Measurements from ENCODE around the gene PRKCE. TPM values are rescaled to one million over a fixed set of nuclear protein-coding genes. Genes with fewer than 3 reads are reported as not detected.
"Not testable (repeated sequence)": the region's sequence is repeated elsewhere in the genome, so short reads cannot be mapped to it uniquely, and the experiment has no call there.

The PRKCE gene
- total RNA-seq, 2 experiments from 2014 or later: 17.0 to 42.1 TPM

DNA sequence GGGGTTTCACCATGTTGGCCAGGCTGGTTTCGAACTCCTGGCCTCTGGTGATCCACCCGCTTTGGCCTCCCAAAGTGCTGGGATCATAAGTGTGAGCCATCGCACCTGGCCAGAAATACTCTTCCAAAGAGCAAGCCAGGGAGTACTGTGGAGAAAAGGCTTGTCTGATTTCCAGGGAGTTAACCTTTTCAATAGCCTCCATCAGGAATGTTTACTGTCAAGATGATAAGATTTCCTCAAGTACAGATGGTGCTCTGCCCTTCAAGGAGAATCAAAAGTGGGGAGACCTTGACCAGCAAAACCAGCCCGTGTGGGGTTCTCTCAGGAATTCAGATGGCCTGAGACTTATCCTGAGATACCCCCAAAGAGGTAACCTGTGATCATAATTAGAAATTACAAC, 237.2 kb downstream of the PRKCE start:
- Histone ChIP-seq H3K9me2 (ENCODE audit: insufficient read depth, low read length) (no peaks in the 10 kb centered on the region), H4K20me1 (ENCODE audit: insufficient read depth, low read length) (no peaks in the 10 kb centered on the region; the same call in 1 of the 2 replicates), H3K27ac (ENCODE audit: low read depth, low read length, poor library complexity, severe bottlenecking) (no peak overlapping the region), H3K36me3 (ENCODE audit: insufficient read depth, low read length) (no peaks in the 10 kb centered on the region), H3K4me2 (ENCODE audit: low read length) (no peak overlapping the region), H3K9me3 (ENCODE audit: low read length) (no peaks in the 10 kb centered on the region), H3K79me2 (ENCODE audit: insufficient read depth, low read depth, low read length) (no peaks in the 10 kb centered on the region), H2AFZ (ENCODE audit: low read length) (no peak overlapping the region), H3K4me1 (ENCODE audit: insufficient read depth, low read length, poor library complexity, severe bottlenecking) (peaks cover 6% of the 10 kb centered on the region), H3K4me3 (ENCODE audit: low read depth, low read length, poor library complexity, severe bottlenecking) (no peak overlapping the region)
- ChIA-PET CTCF (ENCODE audit: unreplicated experiment) (no interaction called here), POLR2A (interaction anchor here (0.6 kb wide), 1 partner anchor 191 kb away, joined by 3 read pairs; no protein-coding TSS in a partner anchor)
- no TSS peak for BruUV-seq (replicated peaks)
- TF ChIP-seq EZH2phosphoT487 (IDR thresholded peaks at IDR 0.05; ENCODE audit: borderline replicate concordance, low read depth, low read length): no peak
- TF ChIP-seq, protein P1, sequence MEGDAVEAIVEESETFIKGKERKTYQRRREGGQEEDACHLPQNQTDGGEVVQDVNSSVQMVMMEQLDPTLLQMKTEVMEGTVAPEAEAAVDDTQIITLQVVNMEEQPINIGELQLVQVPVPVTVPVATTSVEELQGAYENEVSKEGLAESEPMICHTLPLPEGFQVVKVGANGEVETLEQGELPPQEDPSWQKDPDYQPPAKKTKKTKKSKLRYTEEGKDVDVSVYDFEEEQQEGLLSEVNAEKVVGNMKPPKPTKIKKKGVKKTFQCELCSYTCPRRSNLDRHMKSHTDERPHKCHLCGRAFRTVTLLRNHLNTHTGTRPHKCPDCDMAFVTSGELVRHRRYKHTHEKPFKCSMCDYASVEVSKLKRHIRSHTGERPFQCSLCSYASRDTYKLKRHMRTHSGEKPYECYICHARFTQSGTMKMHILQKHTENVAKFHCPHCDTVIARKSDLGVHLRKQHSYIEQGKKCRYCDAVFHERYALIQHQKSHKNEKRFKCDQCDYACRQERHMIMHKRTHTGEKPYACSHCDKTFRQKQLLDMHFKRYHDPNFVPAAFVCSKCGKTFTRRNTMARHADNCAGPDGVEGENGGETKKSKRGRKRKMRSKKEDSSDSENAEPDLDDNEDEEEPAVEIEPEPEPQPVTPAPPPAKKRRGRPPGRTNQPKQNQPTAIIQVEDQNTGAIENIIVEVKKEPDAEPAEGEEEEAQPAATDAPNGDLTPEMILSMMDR (conservative IDR thresholded peaks at IDR 0.05; ENCODE audit: low read length): no peak
- DNase-seq (ENCODE audit: low spot score): no peak
- intact Hi-C loops (cut with micrococcal nuclease; ENCODE audit: unreplicated experiment): no loop called here

DNA sequence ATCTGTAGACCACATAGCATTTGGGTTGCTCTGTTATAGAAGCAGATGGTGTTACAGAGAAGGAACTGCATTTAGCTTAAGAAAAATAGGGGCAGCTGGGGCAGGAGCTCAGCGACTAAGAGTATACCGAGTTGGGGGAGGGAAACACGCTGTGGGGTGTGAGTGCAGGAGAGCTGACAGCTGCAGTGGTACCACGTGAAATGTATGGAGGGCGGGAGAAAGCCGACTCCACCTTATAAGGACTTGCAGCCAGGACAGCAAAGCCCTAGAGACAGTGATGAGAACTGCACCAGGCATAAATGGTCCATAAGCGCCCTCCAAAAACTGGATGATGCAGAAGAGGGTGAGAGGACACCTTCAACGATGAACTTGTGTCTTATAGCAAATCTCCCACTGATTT, 237.6 kb downstream of the PRKCE start:
- no peak overlapping the region for H3K27ac ChIP-seq (ENCODE audit: low read depth, low read length, poor library complexity, severe bottlenecking)
- H3K4me1 ChIP-seq (ENCODE audit: insufficient read depth, low read length, poor library complexity, severe bottlenecking): peaks cover 6% of the 10 kb centered on the region
- ChIA-PET CTCF (ENCODE audit: unreplicated experiment) (no interaction called here), POLR2A (interaction anchor here (1.2 kb wide), 1 partner anchor 11 kb away, joined by 3 read pairs; no protein-coding TSS in a partner anchor)
- no TSS peak for BruUV-seq (replicated peaks)
- H3K9me2 ChIP-seq (ENCODE audit: insufficient read depth, low read length): no peaks in the 10 kb centered on the region
- no peaks in the 10 kb centered on the region for H3K9me3 ChIP-seq (ENCODE audit: low read length)
- peak; percentile 62 for DNase-seq (ENCODE audit: low spot score)
- H3K36me3 ChIP-seq (ENCODE audit: insufficient read depth, low read length): no peaks in the 10 kb centered on the region
- TF ChIP-seq, protein P1 (conservative IDR thresholded peaks at IDR 0.05; ENCODE audit: low read length): no peak; the same call in 1 of the 2 replicates
- no peak for TF ChIP-seq EZH2phosphoT487 (IDR thresholded peaks at IDR 0.05; ENCODE audit: borderline replicate concordance, low read depth, low read length)
- no peaks in the 10 kb centered on the region for H3K79me2 ChIP-seq (ENCODE audit: insufficient read depth, low read depth, low read length)
- no peak overlapping the region for H3K4me3 ChIP-seq (ENCODE audit: low read depth, low read length, poor library complexity, severe bottlenecking)
- H2AFZ ChIP-seq (ENCODE audit: low read length): no peak overlapping the region
- intact Hi-C loops (cut with micrococcal nuclease; ENCODE audit: unreplicated experiment): no loop called here
- H3K4me2 ChIP-seq (ENCODE audit: low read length): no peak overlapping the region
- H4K20me1 ChIP-seq (ENCODE audit: insufficient read depth, low read length): no peaks in the 10 kb centered on the region; the same call in 1 of the 2 replicates

DNA sequence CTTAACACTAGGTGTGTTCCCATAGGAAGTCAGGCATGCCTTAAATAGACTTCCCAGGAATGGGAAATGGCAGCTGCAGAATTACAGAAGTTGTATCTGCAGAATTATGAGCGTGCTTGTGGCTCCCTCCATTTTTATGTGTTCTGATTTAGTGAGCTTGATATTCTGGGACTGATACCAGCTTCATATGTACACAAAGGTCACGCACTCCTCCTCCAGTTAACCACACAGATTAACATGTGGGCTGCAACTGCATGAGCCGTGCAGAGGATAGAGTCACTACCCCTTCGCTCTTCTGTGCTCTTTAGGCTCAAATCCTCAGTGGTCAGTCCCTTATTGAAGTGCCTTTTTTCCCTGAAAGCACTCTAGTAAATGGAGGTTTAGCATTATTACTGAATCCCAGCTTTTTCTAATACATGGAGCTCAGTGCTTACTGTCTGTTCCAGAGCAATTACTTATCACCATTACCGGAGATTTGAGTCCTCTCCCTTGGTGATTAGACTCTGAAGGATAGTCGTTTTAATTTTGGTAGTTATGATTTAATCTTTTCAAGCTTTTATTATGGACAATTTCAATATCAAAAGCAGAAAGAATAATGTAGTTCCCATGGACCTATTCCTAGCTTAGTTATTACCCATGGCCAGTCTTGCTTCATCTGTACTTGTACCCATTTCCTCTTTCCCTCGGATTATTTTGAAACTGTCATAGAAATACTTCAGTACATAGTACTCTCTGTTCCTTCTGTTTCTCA, 238.3 kb downstream of the PRKCE start:
- no peak overlapping the region for H3K27ac ChIP-seq (ENCODE audit: low read depth, low read length, poor library complexity, severe bottlenecking)
- no peaks in the 10 kb centered on the region for H3K36me3 ChIP-seq (ENCODE audit: insufficient read depth, low read length)
- H3K4me1 ChIP-seq (ENCODE audit: insufficient read depth, low read length, poor library complexity, severe bottlenecking): peaks cover 6% of the 10 kb centered on the region
- no peaks in the 10 kb centered on the region for H3K9me2 ChIP-seq (ENCODE audit: insufficient read depth, low read length)
- no peak overlapping the region for H3K4me2 ChIP-seq (ENCODE audit: low read length)
- no peak overlapping the region for H2AFZ ChIP-seq (ENCODE audit: low read length)
- intact Hi-C loops (cut with micrococcal nuclease; ENCODE audit: unreplicated experiment): no loop called here
- no peaks in the 10 kb centered on the region for H3K9me3 ChIP-seq (ENCODE audit: low read length)
- TF ChIP-seq EZH2phosphoT487 (IDR thresholded peaks at IDR 0.05; ENCODE audit: borderline replicate concordance, low read depth, low read length): no peak
- TF ChIP-seq, protein P1 (conservative IDR thresholded peaks at IDR 0.05; ENCODE audit: low read length): no peak
- H3K4me3 ChIP-seq (ENCODE audit: low read depth, low read length, poor library complexity, severe bottlenecking): no peak overlapping the region
- DNase-seq (ENCODE audit: low spot score): no peak
- no TSS peak for BruUV-seq (replicated peaks)
- no peaks in the 10 kb centered on the region for H3K79me2 ChIP-seq (ENCODE audit: insufficient read depth, low read depth, low read length)
- ChIA-PET CTCF (ENCODE audit: unreplicated experiment) (interaction anchor here (0.8 kb wide), 1 partner anchor 14 kb away, joined by 3 read pairs; no protein-coding TSS in a partner anchor), POLR2A (interaction anchor here (0.7 to 1.2 kb wide), 5 partner anchors 11 to 56 kb away, joined by 3 read pairs; no protein-coding TSS in a partner anchor)
- no peaks in the 10 kb centered on the region; the same call in 1 of the 2 replicates for H4K20me1 ChIP-seq (ENCODE audit: insufficient read depth, low read length)

DNA sequence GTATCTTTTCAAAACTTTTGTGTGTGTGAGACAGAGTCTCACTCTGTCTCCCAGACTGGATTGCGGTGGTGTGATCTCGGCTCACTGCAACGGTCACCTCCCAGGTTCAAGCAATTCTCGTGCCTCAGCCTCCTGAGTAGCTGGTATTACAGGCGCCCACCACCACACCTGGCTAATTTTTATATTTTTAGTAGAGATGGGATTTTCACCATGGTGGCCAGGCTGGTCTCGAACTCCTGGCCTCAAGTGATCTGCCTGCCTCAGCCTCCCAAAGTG, 238.8 kb downstream of the PRKCE start:
- POLR2A ChIA-PET: interaction anchor here (0.6 to 1.1 kb wide), 5 partner anchors 14 to 57 kb away, joined by 3 read pairs; no protein-coding TSS in a partner anchor
- H3K4me2 ChIP-seq (ENCODE audit: low read length); H3K4me1 ChIP-seq (ENCODE audit: insufficient read depth, low read length, poor library complexity, severe bottlenecking); H4K20me1 ChIP-seq (ENCODE audit: insufficient read depth, low read length); H3K9me3 ChIP-seq (ENCODE audit: low read length); H3K79me2 ChIP-seq (ENCODE audit: insufficient read depth, low read depth, low read length); H3K36me3 ChIP-seq (ENCODE audit: insufficient read depth, low read length); H2AFZ ChIP-seq (ENCODE audit: low read length); intact Hi-C loops (cut with micrococcal nuclease; ENCODE audit: unreplicated experiment); BruUV-seq (replicated peaks); DNase-seq (ENCODE audit: low spot score); H3K27ac ChIP-seq (ENCODE audit: low read depth, low read length, poor library complexity, severe bottlenecking); H3K4me3 ChIP-seq (ENCODE audit: low read depth, low read length, poor library complexity, severe bottlenecking); H3K9me2 ChIP-seq (ENCODE audit: insufficient read depth, low read length): not testable (repeated sequence)
- CTCF ChIA-PET (ENCODE audit: unreplicated experiment): interaction anchor here (0.8 kb wide), 1 partner anchor 14 kb away, joined by 3 read pairs; no protein-coding TSS in a partner anchor

Measured in OCI-LY7 (cell line).